ENCODE data around the gene P2RY2. TPM values are rescaled to one million over a fixed set of nuclear protein-coding genes. Genes with fewer than 3 reads are reported as not detected.

The P2RY2 gene
- total RNA-seq, 1 donor from 2014 or later = 19.7 TPM

- ATAC-seq = no peak
- no peak for DNase-seq
- intact Hi-C loops (cut with micrococcal nuclease) = loop anchor here (10.0 kb wide), 1 partner anchor 65 kb away; no protein-coding TSS in a partner anchor
Measured at GRCh38 chr11:73249853-73250783, 32.0 kb downstream of the P2RY2 start.

GRCh38 chr11:73252577-73253191 lies 34.6 kb downstream of the P2RY2 start:
- intact Hi-C loops (cut with micrococcal nuclease) = no loop called here
- no peak for DNase-seq
- ATAC-seq = peak; percentile 30

- DNase-seq = no peak
- ATAC-seq = peak; percentile 67
Measured at GRCh38 chr11:73257342-73258103, 39.4 kb downstream of the P2RY2 start.

GRCh38 chr11:73258104-73259035 lies 40.3 kb downstream of the P2RY2 start:
- no peak for DNase-seq

More at GRCh38 chr11:73257342-73258103, 39.4 kb downstream of the P2RY2 start:
- intact Hi-C loops (cut with micrococcal nuclease) = no loop called here

GRCh38 chr11:73259406-73260126 lies 41.5 kb downstream of the P2RY2 start:
- no peak for DNase-seq
- intact Hi-C loops (cut with micrococcal nuclease) = no loop called here
- no peak for ATAC-seq

More at GRCh38 chr11:73258104-73259035, 40.3 kb downstream of the P2RY2 start:
- intact Hi-C loops (cut with micrococcal nuclease) = no loop called here
- no peak for ATAC-seq

- DNase-seq (no peak), ATAC-seq (no peak)
- intact Hi-C loops (cut with micrococcal nuclease) = no loop called here
Measured at GRCh38 chr11:73260127-73260457, 42.0 kb downstream of the P2RY2 start.

- no peak for DNase-seq
- intact Hi-C loops (cut with micrococcal nuclease) = no loop called here
- ATAC-seq = no peak
Measured at GRCh38 chr11:73262851-73263495, 44.9 kb downstream of the P2RY2 start.

GRCh38 chr11:73263640-73264039 lies 45.6 kb downstream of the P2RY2 start:
- intact Hi-C loops (cut with micrococcal nuclease) = no loop called here
- DNase-seq = no peak
- no peak for ATAC-seq

GRCh38 chr11:73265278-73265810 lies 47.3 kb downstream of the P2RY2 start:
- no peak for DNase-seq
- intact Hi-C loops (cut with micrococcal nuclease) = no loop called here
- peak; percentile 24 for ATAC-seq

GRCh38 chr11:73265853-73266645 lies 48.0 kb downstream of the P2RY2 start:
- ATAC-seq (peak; percentile 69), DNase-seq (no peak)
- intact Hi-C loops (cut with micrococcal nuclease) = no loop called here

GRCh38 chr11:73266646-73267020 lies 48.6 kb downstream of the P2RY2 start:
- peak; percentile 17 for ATAC-seq
- DNase-seq = no peak
- intact Hi-C loops (cut with micrococcal nuclease) = no loop called here

- DNase-seq = no peak
- intact Hi-C loops (cut with micrococcal nuclease) = no loop called here
- no peak for ATAC-seq
Measured at GRCh38 chr11:73267122-73267846, 49.2 kb downstream of the P2RY2 start.

- DNase-seq (no peak), ATAC-seq (no peak)
- intact Hi-C loops (cut with micrococcal nuclease) = no loop called here
Measured at GRCh38 chr11:73267906-73268540, 49.9 kb downstream of the P2RY2 start.

GRCh38 chr11:73268671-73269271 lies 50.7 kb downstream of the P2RY2 start:
- intact Hi-C loops (cut with micrococcal nuclease) = no loop called here
- no peak for DNase-seq
- no peak for ATAC-seq

GRCh38 chr11:73269459-73270015 lies 51.5 kb downstream of the P2RY2 start:
- DNase-seq (no peak), ATAC-seq (no peak)
- intact Hi-C loops (cut with micrococcal nuclease) = no loop called here
